ENCODE data around the gene CCT6B. TPM values are rescaled to one million over a fixed set of nuclear protein-coding genes. Genes with fewer than 3 reads are reported as not detected.

CCT6B gene
- total and polyA plus RNA-seq, 11 donors, result 0.75 to 2.5 (median 1.8) TPM

DNA sequence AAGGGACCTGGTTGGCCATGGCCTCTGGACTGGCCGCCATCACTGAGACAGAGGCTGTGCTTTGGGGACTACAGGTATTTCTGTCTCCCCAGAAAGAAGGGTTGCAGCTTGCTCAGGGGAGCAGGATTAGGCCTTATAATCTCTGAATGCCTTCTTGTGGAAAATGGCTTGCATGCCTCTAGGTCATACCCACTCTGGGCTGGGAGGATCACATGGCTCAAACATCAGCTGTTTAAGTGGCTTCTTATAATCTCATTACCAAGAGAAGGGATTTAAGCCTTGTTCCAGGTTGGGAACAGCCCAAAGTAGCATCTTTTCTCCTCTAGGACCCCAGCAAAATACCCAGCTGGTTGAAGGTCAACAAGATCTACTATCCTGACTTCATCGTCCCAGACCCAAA lies 38.2 kb upstream of the CCT6B start:
- no peaks in the 10 kb centered on the region for H3K27me3 ChIP-seq
- intact Hi-C loops (cut with DNase I), result loop anchor here in 7 of 10 donors (2.0 to 10.0 kb wide), 9 partner anchors 45 to 123 kb away; partner anchors contain the start of genes RAD51D (in 4 of the 7), RFFL (in 2 of the 7) and FNDC8 (in 1 of the 7)
- H3K9me3 ChIP-seq, result no peaks in the 10 kb centered on the region
- no peak overlapping the region for H3K4me3 ChIP-seq
- WGBS, 4 donors, result 79 to 97% (median 94%) methylated on average over 2 of the region's 2 CpGs
- ATAC-seq (no peak), DNase-seq (no peak)
- TF ChIP-seq, protein P1, sequence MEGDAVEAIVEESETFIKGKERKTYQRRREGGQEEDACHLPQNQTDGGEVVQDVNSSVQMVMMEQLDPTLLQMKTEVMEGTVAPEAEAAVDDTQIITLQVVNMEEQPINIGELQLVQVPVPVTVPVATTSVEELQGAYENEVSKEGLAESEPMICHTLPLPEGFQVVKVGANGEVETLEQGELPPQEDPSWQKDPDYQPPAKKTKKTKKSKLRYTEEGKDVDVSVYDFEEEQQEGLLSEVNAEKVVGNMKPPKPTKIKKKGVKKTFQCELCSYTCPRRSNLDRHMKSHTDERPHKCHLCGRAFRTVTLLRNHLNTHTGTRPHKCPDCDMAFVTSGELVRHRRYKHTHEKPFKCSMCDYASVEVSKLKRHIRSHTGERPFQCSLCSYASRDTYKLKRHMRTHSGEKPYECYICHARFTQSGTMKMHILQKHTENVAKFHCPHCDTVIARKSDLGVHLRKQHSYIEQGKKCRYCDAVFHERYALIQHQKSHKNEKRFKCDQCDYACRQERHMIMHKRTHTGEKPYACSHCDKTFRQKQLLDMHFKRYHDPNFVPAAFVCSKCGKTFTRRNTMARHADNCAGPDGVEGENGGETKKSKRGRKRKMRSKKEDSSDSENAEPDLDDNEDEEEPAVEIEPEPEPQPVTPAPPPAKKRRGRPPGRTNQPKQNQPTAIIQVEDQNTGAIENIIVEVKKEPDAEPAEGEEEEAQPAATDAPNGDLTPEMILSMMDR (IDR thresholded peaks at IDR 0.05), result no peak
- TF ChIP-seq POLR2A (IDR thresholded peaks at IDR 0.05), result no peak
- peaks cover 0 to 41% (median 7%) of the 10 kb centered on the region in 12 donors for H3K4me1 ChIP-seq
- peaks cover 0 to 91% (median 70%) of the 10 kb centered on the region in 9 donors for H3K36me3 ChIP-seq
- peak overlapping the region in 1 of 12 donors; percentile 77 for H3K27ac ChIP-seq

DNA sequence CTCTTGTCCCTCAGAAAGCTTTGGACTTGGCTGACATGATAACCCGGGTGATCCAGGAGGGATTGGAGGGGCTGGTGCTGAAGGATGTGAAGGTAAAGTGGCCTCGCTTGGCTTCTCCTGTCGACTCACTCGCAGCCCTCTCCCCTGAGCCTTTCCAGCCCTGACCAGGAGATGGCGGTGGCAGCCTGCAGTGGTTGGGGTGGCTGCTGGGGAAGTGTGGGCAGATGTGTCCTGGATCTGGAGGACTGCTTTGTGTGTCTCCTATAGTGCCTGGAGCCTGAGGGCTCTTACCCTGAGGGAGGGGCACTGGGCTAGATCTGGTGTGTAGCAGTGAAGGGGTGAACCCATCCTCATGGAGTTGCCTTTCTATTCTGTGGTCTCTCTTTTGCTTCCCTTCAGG lies 36.9 kb upstream of the CCT6B start:
- Histone ChIP-seq H3K4me3 (no peak overlapping the region), H3K9me3 (no peaks in the 10 kb centered on the region), H3K27me3 (no peaks in the 10 kb centered on the region), H3K27ac (peak overlapping the region in 9 of 12 donors; percentile 29 to 78 (median 64)), H3K36me3 (peaks cover 0 to 92% (median 74%) of the 10 kb centered on the region in 9 donors), H3K4me1 (peaks cover 0 to 38% (median 7%) of the 10 kb centered on the region in 12 donors)
- ATAC-seq (peak; percentile 72 to 89 (median 82)), DNase-seq (peak; percentile 56 to 83 (median 67))
- intact Hi-C loops (cut with DNase I), result loop anchor here in 7 of 10 donors (1.0 to 10.0 kb wide), 10 partner anchors 47 to 124 kb away; partner anchors contain the start of genes RAD51D (in 5 of the 7), RFFL (in 2 of the 7) and FNDC8 (in 1 of the 7)
- TF ChIP-seq, protein P1 (IDR thresholded peaks at IDR 0.05), result peak; percentile 56 to 73 (median 63)
- TF ChIP-seq POLR2A (IDR thresholded peaks at IDR 0.05), result no peak
- 41 to 57% (median 54%) methylated on average over 5 of the region's 5 CpGs for WGBS, 4 donors

DNA sequence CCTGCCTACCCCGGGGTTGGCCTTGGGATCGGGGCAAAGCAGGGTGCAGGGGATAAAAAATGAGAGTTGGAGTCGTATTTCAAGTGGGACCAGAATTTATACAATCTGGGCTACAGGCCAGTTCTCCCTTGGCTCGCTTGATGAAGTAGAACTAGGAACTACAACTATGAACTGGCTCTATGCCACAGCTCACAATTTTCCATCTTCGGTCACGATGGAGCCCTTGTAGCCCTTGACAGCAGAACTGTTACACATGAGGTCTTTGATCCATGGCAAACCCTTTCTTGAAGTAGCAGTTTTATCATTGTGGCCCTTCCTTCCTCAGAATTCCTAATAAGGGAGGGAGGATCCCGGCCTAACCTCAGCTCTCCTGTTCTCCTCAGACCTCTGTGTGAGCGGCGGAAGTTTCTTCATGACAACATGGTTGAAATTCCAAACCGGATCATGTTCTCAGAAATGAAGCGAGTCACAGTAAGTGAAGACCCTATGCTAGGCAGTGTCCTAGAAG lies 36.1 kb upstream of the CCT6B start:
- Histone ChIP-seq H3K4me1 (peaks cover 0 to 30% (median 7%) of the 10 kb centered on the region in 12 donors), H3K27me3 (no peaks in the 10 kb centered on the region), H3K27ac (peak overlapping the region in 11 of 12 donors; percentile 7 to 78 (median 55)), H3K36me3 (peaks cover 0 to 92% (median 78%) of the 10 kb centered on the region in 9 donors), H3K4me3 (no peak overlapping the region), H3K9me3 (no peaks in the 10 kb centered on the region)
- peak in 4 of 5 donors; percentile 58 to 72 (median 66) for DNase-seq
- peak; percentile 72 to 79 (median 76) for ATAC-seq
- WGBS, 4 donors, result 40 to 52% (median 47%) methylated on average over 11 of the region's 11 CpGs
- intact Hi-C loops (cut with DNase I), result loop anchor here in 6 of 10 donors (1.0 to 10.0 kb wide), 9 partner anchors 47 to 125 kb away; partner anchors contain the start of genes RAD51D (in 3 of the 6), RFFL (in 2 of the 6) and FNDC8 (in 1 of the 6)
- TF ChIP-seq, protein P1 (IDR thresholded peaks at IDR 0.05), result no peak
- TF ChIP-seq POLR2A (IDR thresholded peaks at IDR 0.05), result no peak
